HG03066 (cell line): ENCODE measurements around the gene SC5D.

Experiments
- ATAC-seq: cut with Tn5 transposase; IDR thresholded peaks from one replicate; pipeline ENCODE4 v1.9.1; 2021; ENCODE audit warnings: low read depth; ENCODE audit not compliant: unreplicated experiment

Gene SC5D

DNA sequence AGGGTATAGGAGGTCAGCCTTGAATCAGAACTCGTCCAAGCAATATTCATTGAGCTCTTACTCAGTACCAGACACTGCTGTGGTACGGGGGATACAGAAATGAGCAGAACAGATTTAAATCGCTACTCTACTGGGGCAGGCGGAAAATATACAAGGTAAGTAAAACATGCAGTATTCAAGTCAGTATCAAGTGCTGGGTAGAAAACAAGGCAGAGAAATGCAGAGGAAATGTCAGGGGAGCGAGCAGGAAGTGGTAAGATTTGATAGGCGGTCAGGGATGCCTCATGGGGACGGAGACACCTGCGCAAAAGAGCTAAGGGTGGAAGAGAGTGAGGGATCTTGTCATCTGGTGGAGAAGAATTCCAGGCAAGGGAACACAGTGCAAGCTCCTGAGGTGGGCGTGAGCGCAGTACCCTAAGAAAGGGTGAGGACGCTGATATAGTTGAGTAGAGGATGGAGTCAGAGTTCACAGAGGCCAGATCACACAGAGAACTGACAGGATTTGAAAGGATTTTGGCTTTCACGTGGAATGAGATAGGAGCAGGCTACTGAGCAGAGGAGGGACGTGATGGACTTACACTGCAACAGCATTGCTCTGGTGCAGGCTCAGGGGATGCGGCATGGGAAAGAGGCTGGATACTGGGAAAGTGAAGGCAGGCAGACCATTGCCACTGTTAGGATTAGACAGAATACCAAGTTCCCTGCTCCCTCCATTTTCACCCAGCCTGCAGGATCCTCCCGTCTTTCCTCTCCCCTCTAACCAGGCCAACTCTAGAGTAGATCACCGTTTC, 35.8 kb downstream of the SC5D start:
- no peak for ATAC-seq

DNA sequence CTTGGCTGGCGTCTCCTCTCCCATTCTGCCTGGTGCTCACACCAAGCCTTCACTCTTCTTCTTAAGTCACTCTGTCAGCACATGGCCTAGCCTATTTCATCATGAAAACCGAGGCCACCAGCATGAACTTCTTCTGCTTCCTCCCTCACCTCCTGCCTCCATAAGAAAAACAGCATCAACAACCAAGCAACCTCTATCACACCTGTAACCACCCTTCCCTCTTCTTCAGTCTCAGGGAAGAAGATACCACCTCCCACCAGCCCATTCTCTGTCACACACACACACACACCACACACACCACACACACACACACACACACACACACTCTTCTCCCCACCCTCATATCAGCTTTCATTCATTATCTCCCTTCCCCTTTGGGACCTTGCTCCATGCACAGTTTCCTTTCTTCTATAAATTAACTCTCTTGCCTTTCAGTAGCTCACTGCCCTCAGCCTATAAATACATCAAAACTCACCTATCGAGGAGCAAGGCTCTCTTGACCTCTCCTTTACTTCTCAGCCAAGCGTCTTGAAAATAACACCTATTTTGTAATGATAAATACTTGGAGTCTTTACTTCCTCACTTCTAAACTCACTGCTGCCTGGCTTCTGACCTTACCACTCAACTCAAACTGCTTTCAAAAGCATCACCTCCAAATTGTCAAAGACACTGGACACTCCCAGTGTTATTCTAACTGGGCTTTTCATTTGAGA, 36.6 kb downstream of the SC5D start:
- no peak for ATAC-seq

DNA sequence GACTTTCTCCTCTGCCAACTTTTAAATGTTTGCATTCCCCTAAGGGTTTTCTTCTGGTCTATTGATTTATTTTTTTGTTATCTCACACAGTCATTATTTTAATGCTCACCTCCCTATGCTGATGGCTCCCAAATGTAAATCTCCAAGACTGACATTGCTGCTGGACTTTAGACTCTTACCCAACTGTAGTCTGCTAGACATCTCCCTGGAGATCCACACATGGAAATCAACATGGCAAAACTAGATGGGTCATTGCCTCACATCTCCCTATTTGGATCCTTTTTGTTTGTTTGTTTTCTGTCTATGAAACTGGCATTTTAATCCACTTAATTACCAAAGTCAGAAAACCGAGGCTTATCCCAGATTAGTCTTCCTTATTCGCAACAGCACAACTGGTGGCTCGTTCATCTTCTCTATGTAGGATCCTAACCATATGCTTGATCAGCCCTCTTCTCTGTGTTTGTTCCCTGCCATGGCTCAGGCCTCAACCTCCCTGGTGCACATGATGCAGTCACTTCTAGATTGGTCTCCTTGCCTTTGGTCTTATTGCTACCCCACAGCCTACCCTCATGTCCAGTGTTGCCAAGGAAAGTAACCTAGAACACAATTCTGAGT, 37.3 kb downstream of the SC5D start:
- no peak for ATAC-seq

DNA sequence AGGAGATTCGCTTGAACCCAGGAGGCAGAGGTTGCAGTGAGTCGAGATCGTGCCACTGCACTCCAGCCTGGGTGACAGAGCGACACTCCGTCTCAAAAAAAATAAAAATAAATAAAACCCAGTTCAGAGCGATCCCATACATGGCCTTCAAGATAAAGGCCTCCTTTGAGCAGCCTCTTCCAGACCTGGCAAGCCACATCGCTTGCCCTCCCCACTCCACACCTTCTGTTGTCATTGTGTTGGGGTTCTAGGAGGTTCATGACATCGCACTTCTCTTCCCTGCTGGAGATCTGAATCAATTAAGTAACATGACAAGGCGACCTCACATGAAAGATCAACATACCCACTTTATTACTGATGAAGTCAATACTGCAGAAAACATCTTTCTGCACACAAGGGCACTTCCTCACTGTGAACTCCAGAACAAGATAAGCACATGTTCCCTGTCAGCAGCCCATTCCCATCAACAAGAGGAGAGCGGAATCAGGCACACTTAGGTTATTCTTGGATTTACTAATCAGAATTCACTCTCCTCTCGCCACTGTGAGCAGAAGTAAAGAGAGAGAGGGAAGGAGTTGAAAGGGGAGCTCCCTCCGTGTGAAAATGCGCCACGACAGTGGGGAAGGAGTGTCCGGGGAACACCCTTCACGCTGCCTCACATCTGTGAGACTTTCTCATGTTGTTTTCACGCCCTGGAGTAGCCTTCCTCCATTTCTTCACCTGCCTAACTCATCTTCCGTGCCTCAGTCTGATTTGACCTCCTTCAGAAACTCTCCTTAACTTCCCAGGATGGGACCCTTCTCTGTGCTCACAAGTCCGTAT, 38.3 kb downstream of the SC5D start:
- no peak for ATAC-seq

DNA sequence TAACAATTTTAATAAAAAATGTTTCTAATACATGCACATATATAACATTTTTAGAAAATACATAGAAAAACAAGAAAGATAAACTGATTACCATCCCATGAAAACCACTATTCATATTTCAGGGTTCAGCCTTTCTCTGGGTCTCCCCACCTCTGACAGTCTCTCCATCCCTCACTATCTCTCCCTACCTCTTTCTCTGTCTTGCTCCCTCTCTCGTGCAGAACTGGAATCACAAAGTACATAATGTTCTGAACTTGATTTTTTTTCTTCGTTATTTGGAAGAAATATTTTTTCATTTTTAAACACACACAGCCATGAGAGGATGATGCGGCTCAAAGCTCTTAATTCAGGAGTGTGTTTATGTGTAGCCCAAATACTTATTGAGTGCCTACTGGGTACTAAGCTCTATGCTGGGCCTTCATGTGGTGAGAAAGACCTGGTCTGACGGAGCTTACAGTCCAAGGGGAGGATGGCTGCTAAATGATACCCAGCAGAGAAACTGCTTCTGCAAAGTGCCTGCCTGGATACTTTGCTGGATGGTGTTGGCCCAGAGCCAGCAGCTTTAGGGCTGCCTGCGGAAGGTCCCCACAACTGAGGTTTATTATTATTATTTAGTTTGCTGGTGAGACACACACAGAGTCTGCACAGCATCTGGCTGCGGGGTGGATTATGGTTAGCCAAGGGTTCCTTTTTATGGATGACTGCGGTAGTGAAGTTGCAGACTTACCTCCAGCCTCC, 42.6 kb downstream of the SC5D start:
- no peak for ATAC-seq

DNA sequence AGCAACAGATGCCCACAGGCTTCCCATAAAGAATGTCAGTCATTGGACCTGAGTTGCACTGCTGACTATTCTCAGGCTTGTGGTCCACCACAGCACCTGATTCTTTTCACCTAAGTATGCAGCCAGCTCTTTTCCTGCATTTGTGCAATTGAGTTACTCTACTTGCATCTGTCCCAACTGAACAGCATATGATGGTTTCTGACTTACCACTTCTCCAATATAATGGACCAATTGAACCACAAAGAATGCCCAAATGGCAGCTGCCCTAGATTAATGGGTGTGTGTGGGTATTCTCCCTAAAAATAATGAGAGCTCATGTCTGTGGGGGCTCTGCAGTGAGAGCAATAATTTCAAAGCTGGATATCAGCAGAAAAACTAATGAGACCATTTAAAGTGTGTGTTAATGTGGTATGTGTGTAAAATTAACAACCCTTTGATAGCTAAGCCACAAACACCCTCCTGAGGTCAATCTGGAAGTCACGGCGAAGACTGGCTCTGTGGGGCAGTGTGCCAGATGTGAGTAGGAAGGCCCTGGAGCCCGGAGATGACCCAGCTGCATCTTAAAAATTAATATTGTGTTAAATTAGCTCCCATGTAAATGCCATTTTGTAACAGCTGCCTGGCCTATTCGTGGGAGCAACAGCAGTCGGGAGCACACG, 43.8 kb downstream of the SC5D start:
- no peak for ATAC-seq

DNA sequence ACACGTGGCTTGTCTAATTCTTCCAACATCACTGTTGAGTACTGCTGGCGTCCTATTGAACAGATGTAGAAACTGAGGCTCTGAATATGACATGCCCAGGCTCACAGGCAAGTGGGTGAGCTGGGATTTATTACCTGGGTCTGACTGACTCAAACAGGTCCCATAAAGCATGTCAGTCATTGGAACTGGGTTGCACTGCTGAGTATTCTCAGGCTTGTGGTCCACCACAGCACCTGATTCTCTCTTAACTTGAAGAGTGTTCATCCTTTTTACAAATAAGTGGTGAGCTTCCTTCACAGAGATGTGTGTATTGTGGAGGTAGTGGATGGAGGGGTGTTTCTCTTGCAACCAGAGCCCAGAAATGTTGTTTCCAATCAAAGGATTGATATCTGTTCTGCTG, 44.5 kb downstream of the SC5D start:
- ATAC-seq, result no peak

DNA sequence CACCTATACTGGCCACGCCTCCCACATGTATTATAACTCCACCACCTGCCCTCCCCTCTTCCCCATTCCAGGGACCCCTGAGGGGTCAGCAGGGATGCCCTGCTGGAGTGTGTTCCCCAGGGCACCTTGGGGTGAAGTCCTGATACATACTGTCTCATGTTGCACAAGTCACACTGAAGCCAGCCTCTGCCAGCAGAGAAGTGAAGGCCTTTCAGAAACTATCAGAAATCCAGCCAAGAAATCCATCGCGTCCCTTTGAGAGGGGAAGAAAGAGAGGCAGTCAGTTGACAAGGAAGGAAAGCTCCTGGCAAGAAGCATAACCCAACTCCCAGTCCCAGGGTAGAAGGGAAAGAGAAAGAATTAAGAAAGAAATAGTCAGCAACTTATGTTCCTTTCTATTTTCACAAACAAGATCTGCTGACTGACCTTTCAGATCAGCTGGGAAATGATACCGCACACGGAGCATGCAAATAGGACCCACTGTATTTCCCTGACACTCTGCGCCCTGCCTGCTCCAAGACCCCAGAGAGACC, 45.2 kb downstream of the SC5D start:
- no peak for ATAC-seq

DNA sequence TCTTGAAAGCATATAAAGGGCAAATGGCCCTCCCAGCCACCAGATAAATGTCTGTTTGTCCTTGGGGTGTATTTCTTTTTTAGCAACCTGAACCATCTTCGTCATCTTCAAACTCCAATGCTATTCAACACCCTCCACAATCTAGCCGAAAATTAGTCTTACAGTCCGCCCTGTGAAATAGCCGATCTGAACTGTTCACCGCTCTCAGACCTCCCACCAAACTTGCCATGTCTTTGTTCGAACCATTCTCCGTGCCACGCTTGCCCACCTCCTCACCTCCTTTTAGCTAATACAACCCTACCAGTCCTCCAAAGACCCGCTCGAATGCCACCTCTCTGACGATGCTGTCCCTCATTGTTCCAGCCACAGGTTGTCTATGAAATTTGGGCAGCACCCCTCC, 46.0 kb downstream of the SC5D start:
- no peak for ATAC-seq

DNA sequence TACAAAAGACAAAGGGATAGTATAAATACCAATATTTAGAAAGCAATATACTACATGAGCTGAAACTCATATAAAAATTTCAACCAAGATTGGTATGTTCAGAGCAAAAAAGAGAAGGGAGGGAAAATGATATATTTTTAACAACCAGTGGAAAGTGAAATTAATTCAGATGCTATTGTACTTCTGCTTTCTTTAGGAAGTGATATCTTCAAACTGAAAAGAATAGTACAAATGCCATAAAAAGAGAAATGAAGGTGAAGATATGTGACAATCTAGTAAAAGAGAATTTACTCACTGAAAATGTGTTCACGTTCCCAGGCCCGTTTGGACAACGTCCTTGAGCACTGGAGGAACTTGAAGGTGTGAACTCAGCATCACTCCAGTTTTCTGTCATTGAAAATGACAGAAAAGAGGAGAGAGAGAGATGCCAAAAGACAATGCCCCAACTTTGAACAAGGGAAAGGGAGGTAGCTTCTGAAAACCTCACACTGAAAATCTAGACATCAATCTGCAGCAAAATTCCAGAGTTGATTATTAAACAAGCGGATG, 47.5 kb downstream of the SC5D start:
- no peak for ATAC-seq

DNA sequence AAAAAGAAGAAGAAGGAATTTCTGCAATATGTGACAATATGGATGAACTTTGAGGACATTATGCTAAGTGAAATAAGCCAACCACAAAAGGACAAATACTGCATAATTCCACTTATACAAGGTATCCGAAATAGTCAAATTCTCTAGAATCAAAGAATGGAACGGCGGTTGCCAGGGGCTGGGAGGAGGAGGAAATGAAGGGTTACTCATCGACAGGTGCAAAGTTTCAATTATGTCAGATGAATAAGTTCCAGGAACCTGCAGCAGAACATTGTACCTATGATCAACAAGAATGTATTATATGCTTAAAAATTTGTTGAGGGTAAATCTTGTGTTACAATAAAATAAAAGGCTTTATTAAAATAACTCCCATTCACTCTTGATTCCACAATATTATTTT, 49.0 kb downstream of the SC5D start:
- no peak for ATAC-seq

DNA sequence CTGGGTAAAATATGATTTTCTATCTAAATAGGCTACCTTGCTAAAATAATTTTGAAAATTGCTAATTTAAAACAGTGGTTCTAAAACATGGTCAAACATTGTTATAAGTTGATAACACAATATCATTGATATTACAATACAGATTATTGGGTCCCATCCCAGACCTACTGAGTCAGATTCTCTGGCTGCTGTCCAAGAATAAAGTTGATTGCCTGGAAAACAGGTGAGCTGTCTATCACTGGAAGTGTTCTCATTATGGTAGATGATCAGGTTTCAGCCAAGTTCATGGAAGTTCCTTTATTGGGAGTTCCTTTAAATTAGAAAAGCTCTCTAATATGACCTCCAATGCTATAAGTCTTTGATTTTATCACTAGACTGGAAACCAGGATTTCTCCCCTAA, 52.3 kb downstream of the SC5D start:
- no peak for ATAC-seq

DNA sequence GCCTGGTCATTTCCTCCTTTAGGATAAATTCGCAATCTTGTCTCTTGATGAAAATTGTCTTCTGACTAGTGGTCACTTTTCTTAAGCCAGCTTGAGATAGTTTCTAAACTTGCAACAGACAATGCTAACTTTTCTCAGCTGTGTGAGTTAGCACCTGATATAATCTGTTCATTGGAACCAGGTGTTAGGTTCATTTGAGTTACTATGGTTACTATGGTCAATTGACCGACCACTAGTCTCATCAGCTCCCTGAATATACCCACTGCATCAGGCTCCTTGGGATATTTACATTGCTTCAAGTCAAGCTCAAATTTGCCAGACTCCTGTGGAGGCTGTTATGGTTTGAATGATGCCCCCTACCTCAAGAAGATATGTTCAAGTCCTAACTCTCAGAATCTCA, 54.5 kb downstream of the SC5D start:
- no peak for ATAC-seq

DNA sequence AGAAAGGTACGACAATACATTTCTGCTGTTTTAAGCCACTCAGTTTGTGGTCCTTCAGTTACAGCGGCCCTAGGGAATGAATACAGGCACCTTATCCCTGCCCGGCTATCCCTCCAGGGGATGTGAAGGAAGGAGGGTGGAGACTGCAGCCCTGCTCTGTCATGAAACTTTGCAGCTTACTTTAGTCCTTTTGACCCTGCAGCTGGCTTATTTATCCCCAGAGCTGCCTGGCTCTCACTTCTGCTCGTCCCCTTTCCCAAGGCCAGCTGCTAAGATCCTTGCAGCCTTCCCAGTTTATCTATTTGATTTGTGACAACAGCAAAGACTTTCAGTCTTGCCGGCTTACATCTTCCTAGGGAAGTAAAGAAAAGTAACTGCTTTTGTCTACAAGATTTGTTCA, 55.2 kb downstream of the SC5D start:
- no peak for ATAC-seq

DNA sequence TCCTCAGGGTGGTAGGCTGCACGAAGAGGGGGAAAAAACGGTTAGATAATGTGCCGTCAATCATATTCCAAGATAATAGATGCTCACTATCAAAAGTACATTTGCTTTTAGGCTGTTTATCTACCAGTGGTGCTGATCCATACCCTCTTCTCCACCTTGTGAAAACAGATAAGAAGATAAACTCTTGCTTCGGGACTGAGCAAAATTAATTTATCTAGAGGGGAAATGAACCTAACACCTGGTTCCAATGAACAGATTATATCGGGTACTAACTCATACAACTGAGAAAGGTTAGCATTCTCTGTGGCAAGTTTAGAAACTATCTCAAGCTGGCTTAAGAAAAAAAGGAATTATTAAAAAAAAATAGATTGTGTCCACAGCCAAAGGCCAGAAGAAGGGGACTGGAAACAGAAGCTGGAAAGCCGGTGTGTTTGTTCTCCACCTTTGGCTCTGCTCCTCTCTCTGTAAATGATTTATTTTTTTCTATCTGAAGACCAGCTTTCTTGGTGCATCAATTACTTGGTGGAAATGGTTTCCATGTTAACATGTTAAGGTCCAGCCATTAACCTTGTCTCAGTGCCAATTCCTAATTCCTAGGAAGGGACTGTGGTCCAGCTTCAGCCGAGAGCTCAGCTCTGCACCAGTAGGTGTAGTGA, 55.8 kb downstream of the SC5D start:
- ATAC-seq, result no peak

DNA sequence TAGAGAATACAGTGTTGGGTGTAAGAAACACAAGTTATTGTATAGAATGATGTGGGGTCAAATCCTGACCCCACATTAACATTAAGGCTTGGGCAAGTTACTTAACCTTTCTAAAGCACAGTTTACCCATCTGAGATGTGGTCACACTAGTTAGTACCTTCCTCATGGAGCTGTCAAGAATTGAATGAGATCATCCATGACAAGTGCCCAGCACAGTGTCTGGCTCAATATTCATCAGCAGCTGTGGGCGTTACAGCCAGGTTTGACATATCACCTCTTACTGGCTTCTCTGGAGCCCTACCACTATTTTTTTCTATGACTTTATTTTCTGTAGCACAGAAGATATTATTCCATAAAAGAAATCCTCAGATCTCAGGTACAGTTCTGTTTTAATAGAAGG, 57.2 kb downstream of the SC5D start:
- no peak for ATAC-seq

DNA sequence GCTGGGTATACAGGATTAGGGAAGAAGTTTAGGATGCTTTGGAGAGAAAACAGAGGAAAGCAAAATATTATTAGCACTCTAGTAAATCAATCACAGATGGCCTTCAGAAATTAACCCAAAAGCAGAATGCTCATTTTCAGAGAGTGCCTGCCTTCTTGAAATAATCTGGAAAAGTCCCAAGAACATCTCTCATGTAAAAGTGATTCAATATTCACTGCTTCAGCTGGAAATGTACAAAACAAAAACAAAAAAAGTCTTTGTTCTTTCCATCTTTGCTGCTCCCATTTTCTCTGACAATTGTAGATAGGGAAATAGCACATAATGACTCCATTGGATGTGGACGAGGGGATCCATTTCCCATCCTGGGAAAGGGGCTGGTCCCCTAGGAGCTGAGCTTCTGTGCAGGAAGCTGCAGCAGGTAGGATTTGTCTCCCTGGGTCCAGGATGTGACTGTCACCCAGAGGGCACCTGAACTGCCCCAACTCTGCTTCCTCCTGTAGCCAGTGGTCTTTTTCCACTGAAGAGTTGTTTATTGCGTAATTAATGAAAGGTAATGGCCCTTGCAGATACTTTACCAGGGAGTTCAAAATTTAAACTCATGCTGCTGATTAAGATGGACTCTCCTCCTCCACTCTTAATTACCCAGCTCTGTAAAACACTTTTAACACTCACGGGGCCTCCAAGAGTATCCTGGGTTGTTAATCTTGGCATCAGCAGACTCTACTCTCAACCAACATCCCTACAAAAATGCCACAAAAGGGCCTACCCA, 57.9 kb downstream of the SC5D start:
- no peak for ATAC-seq

DNA sequence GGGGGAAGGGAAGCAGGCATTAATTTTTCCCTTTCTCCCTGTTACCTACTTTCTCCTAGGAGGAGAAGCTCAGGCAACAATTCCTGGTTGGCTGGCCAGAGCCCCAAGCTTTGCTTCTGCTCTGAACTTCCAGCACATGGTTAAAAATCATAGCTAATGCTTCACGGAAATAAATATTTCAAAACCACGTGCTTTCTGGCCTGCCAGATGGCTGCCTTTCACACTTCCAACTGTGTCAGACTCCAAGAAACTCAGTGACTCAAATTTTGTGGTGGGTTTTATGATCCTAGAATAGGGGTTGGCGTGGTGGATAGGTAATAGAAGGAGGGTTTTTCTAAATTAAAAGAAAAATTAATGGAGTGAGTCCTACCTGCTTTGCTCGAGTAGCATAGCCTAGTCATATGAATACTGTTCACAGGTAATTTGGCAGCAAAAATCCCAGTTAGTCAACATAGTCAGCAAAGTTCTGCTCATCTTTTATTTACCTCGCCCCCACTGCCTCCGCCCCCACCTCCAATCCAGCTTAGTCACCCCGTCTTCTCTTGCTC, 58.6 kb downstream of the SC5D start:
- no peak for ATAC-seq
